ENCODE results near the gene DCBLD2.

DNA sequence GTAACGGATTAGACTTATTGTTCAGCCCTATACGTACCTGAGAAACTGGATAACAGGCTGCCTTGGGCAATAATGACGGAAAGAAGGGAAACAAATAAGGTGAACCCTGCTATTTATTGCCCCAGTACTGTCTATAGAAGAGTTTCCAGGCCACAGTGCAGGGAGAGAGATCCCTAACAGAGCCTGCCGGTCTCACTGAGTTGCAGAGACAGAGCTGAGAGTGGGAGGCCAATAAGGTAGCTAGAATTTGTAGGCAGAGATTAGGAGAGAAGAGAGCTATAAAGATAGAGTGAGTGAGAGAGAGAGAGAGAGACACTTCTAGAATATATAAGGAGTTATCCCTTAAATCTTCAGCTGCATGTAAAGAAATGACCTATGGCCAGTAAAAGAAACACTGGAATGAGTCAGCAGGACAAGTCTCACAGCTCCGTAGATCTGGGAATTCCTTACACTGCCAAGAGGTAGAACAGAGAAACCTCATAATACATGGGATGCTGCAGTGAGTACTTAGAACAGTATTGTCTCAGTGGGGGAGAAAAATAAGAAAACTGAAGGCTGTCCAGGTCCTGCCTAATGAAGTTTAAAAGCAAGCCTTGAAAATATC, 86.6 kb downstream of the DCBLD2 start:
- TF ChIP-seq, protein P1, sequence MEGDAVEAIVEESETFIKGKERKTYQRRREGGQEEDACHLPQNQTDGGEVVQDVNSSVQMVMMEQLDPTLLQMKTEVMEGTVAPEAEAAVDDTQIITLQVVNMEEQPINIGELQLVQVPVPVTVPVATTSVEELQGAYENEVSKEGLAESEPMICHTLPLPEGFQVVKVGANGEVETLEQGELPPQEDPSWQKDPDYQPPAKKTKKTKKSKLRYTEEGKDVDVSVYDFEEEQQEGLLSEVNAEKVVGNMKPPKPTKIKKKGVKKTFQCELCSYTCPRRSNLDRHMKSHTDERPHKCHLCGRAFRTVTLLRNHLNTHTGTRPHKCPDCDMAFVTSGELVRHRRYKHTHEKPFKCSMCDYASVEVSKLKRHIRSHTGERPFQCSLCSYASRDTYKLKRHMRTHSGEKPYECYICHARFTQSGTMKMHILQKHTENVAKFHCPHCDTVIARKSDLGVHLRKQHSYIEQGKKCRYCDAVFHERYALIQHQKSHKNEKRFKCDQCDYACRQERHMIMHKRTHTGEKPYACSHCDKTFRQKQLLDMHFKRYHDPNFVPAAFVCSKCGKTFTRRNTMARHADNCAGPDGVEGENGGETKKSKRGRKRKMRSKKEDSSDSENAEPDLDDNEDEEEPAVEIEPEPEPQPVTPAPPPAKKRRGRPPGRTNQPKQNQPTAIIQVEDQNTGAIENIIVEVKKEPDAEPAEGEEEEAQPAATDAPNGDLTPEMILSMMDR (IDR thresholded peaks at IDR 0.05), result no peak
- no peak for TF ChIP-seq POLR2A (IDR thresholded peaks at IDR 0.05)
